K562 (cell line): ENCODE measurements around the gene REC8. TPM values are rescaled to one million over a fixed set of nuclear protein-coding genes. Genes with fewer than 3 reads are reported as not detected.

ENCODE experiments used
- ARNT ChIP-seq, 2 experiments: fragments of 450-650 bp; IDR thresholded peaks; 2 replicates each; pipeline ENCODE4 v1.6.1; 2016; ENCODE audit warnings: mild to moderate bottlenecking in 1 of 2
- BHLHE40 ChIP-seq: IDR thresholded peaks from 2 replicates; pipeline ENCODE4 v1.6.1; 2011; ENCODE audit warnings: low read length, improper control_type of control experiment
- CTBP1 ChIP-seq: fragments of 450-650 bp; IDR thresholded peaks from 2 replicates; pipeline ENCODE4 v1.6.1; 2016; ENCODE audit warnings: borderline replicate concordance
- JUND ChIP-seq, 2 experiments: IDR thresholded peaks; 2 replicates in 1 of 2; 3 replicates in 1 of 2; pipeline ENCODE4 v1.6.1; 2011; ENCODE audit warnings: borderline replicate concordance in 2 of 2, low read depth in 2 of 2, low read length in 2 of 2, improper control_type of control experiment in 1 of 2, missing biosample characterization in 1 of 2, missing genetic modification characterization in 1 of 2, missing genetic modification reagents in 1 of 2
- NFIX ChIP-seq: fragments of 250-450 bp; sonication (Bioruptor Pico); IDR thresholded peaks from 2 replicates; pipeline ENCODE4 v1.4.0; 2020; ENCODE audit warnings: low read depth, mild to moderate bottlenecking, moderate library complexity
- REST ChIP-seq, 2 experiments: fragments of 450-650 bp; formaldehyde crosslinking in 1 of 2; IDR thresholded peaks; 2 replicates each; pipeline versions ENCODE4 v1.4.0 to v1.6.1; 2014 to 2020; ENCODE audit warnings: mild to moderate bottlenecking in 2 of 2, borderline replicate concordance in 1 of 2, low read depth in 1 of 2
- SIN3A ChIP-seq, 2 experiments: fragments of 150-350 bp in 1 of 2; IDR thresholded peaks; 2 replicates each; pipeline ENCODE4 v1.6.1; 2011 to 2016; ENCODE audit warnings: borderline replicate concordance in 2 of 2, low read depth in 2 of 2, low read length in 2 of 2, mild to moderate bottlenecking in 2 of 2, moderate library complexity in 2 of 2; ENCODE audit not compliant: control insufficient read depth in 1 of 2
- SMARCA4 ChIP-seq: fragments of 450-650 bp; IDR thresholded peaks from 2 replicates; pipeline ENCODE4 v1.6.1; 2016
- SP1 ChIP-seq: sonication (generic); formaldehyde crosslinking; IDR thresholded peaks from 2 replicates; pipeline ENCODE4 v1.8.1; 2022; ENCODE audit warnings: mild to moderate bottlenecking, missing genetic modification reagents
- TBP ChIP-seq: optimal IDR thresholded peaks from 2 replicates; pipeline ENCODE3; 2011; ENCODE audit warnings: low read depth, low read length, improper control_type of control experiment
- TEAD4 ChIP-seq, 2 experiments: sonication (generic) in 1 of 2; formaldehyde crosslinking in 1 of 2; IDR thresholded peaks; 2 replicates each; pipeline versions ENCODE4 v1.6.1 to v1.8.0; 2012 to 2022; ENCODE audit warnings: borderline replicate concordance in 1 of 2, inconsistent platforms in 1 of 2, low read length in 1 of 2, mild to moderate bottlenecking in 1 of 2, missing genetic modification reagents in 1 of 2
- ZNF217 ChIP-seq: sonication (generic); formaldehyde crosslinking; IDR thresholded peaks from 2 replicates; pipeline ENCODE4 v1.8.0; 2022; ENCODE audit warnings: mild to moderate bottlenecking, missing genetic modification reagents
- polyA plus RNA-seq, 8 experiments: library from polyadenylated mRNA; depleted of rRNA in 4 of 8; stranded (reverse) in 5 of 8; unstranded in 3 of 8; fragments of >200 nt; fragmentation: Nextera tagmentation in 2 of 8; fragmentation: Illumina TruSeq in 1 of 8; extraction: Ambion mirVana in 2 of 8; extraction: Trizol in 1 of 8; gene quantifications; 2 replicates each; pipeline versions ENCODE4 v1.2.1 to v1.2.3, GENCODE V29; 2011 to 2014; ENCODE audit warnings: inconsistent platforms in 1 of 8, missing spikeins in 1 of 8
- total RNA-seq, 7 experiments: library from RNA; depleted of rRNA in 6 of 7; stranded (reverse); fragments of >200 nt in 6 of 7; fragmentation: Illumina TruSeq in 2 of 7; extraction: Trizol in 2 of 7; gene quantifications; 2 replicates each; pipeline versions ENCODE4 v1.2.1 to v1.2.3, GENCODE V29; 2011 to 2021; ENCODE audit warnings: low replicate concordance in 1 of 7
- TF ChIP-seq, protein P1 (sequence below): fragments of 450-650 bp; formaldehyde crosslinking; IDR thresholded peaks from 2 replicates; pipeline ENCODE4 v1.4.0; 2020; ENCODE audit warnings: mild to moderate bottlenecking, mixed read lengths
- TF ChIP-seq, protein P2 (sequence below): sonication (generic); formaldehyde crosslinking; IDR thresholded peaks from 2 replicates; pipeline ENCODE4 v1.5.0; 2020; ENCODE audit warnings: missing genetic modification reagents

The REC8 gene
- total and polyA plus RNA-seq, 9 of the 15 experiments (the other 6 are each of a cell fraction or from before 2014, with no cell fraction given): 0.11 to 2.5 (median 0.85) TPM

DNA sequence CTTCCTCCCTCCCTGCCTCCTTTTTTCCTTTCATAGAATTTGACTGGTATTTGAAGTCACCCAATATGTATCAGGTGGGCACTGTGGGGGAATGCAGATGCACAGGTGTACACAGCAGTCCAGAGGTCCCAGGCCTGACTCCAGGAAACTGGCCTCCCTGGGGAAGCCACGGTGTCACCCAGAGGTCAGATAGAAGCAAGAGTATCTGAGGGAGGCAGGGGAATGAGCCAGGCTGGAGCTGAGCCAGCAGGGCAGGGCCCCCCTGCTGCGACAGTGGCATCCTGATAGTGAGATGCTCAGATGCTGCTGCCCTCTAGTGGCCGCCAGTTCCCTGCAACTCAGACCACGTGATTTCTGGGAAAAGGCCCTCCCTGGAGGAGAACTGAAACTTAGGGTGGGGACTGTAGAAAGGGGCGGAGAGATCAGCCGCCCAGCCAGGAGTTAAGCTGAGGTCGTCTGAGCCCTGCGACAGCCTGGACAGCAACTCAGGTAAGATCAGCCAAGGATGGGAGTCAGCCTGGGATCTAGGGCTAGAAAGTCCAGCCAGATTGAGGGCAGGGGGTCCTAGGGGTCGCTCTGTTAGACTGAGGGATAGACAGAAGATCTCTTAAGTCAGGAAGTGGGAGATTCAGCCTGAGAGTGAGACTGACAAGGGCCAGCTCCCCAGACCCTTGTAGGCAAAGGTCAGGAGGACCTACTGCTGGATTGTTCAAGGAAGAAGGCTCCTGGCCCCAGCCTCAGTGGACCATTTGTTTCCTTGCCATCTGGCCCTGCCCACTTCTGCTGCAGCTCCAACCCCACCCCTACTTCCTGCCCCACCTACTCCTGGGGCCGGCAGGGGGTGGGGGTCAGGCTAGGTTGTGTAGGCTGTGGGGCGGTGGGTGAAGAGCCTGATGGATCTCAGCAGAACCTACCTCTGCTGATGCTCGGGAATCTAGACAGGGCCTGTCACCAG lies 10.8 kb upstream of the REC8 start, which contains the start of gene IRF9 (continued):
- TF ChIP-seq REST (IDR thresholded peaks at IDR 0.05; ENCODE audit: borderline replicate concordance): peak; percentile 87
- peak; percentile 19; the same call in 1 of the 2 replicates for TF ChIP-seq REST (CRISPR knock-in tag; IDR thresholded peaks at IDR 0.05; ENCODE audit: low read depth)
- peak; percentile 96 for TF ChIP-seq CTBP1
- 0 out of 2 replicates have a peak, but pooled peaks have one; percentile 29 for TF ChIP-seq SMARCA4
- TF ChIP-seq SIN3A (IDR thresholded peaks at IDR 0.05; ENCODE audit: borderline replicate concordance in 2 of 2, control insufficient read depth in 1 of 2, low read depth in 2 of 2, low read length in 2 of 2): peak in 1 of 2 experiments; percentile 41; a peak in 1 of 4 replicates
- TF ChIP-seq TEAD4 (IDR thresholded peaks at IDR 0.05; ENCODE audit: low read length): no peak
- no peak for TF ChIP-seq TEAD4 (CRISPR knock-in tag; IDR thresholded peaks at IDR 0.05; ENCODE audit: borderline replicate concordance)
- TF ChIP-seq TBP: peak; percentile 36
- TF ChIP-seq ARNT (IDR thresholded peaks at IDR 0.05): no peak
- TF ChIP-seq, protein P1, sequence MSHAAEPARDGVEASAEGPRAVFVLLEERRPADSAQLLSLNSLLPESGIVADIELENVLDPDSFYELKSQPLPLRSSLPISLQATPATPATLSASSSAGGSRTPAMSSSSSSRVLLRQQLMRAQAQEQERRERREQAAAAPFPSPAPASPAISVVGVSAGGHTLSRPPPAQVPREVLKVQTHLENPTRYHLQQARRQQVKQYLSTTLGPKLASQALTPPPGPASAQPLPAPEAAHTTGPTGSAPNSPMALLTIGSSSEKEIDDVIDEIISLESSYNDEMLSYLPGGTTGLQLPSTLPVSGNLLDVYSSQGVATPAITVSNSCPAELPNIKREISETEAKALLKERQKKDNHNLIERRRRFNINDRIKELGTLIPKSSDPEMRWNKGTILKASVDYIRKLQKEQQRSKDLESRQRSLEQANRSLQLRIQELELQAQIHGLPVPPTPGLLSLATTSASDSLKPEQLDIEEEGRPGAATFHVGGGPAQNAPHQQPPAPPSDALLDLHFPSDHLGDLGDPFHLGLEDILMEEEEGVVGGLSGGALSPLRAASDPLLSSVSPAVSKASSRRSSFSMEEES: peak; percentile 98
- TF ChIP-seq NFIX (CRISPR knock-in tag): 0 out of 2 replicates have a peak, but pooled peaks have one; percentile 1
- TF ChIP-seq, protein P2, sequence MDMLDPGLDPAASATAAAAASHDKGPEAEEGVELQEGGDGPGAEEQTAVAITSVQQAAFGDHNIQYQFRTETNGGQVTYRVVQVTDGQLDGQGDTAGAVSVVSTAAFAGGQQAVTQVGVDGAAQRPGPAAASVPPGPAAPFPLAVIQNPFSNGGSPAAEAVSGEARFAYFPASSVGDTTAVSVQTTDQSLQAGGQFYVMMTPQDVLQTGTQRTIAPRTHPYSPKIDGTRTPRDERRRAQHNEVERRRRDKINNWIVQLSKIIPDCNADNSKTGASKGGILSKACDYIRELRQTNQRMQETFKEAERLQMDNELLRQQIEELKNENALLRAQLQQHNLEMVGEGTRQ (CRISPR knock-in tag): peak; percentile 94
- peak; percentile 75 for TF ChIP-seq SP1 (CRISPR knock-in tag)
- peak; percentile 79 for TF ChIP-seq BHLHE40
- no peak for TF ChIP-seq ZNF217
- TF ChIP-seq JUND (IDR thresholded peaks at IDR 0.05; ENCODE audit: borderline replicate concordance, low read depth, low read length): peak; percentile 52; the same call in 1 of the 2 replicates
- no peak; the same call in 2 of the 3 replicates for TF ChIP-seq JUND (tag; IDR thresholded peaks at IDR 0.05; ENCODE audit: borderline replicate concordance, low read depth, low read length)
